OCI-LY7 (cell line): Measurements from ENCODE around the gene LRRC46. TPM values are rescaled to one million over a fixed set of nuclear protein-coding genes. Genes with fewer than 3 reads are reported as not detected.

Experiments used
- BruUV-seq: library from RNA; stranded (reverse); fragments of 400-500 nt; replicated peaks from 2 replicates; lab custom pipeline; 2021; lab: Mats Ljungman, UMichigan
- CTCF ChIA-PET: fragments of 300-600 bp; sonication (Branson Sonifier 250); formaldehyde crosslinking; loops from one replicate; lab custom pipeline; 2022; ENCODE audit warnings: antibody characterized with exemption; ENCODE audit not compliant: unreplicated experiment; lab: Charles Lee
- POLR2A ChIA-PET: fragments of 300-600 bp; sonication (Branson Sonifier 250); formaldehyde crosslinking; loops from one replicate; lab custom pipeline; 2022; ENCODE audit warnings: antibody characterized with exemption; lab: Charles Lee
- DNase-seq: peaks from one replicate; pipeline ENCODE4 v3.0.0-alpha.2; 2015; ENCODE audit warnings: low spot score
- H2AFZ ChIP-seq: fragments of 200-600 bp; sonication (generic), shearing (Covaris generic); 2 replicates; pipeline ENCODE4 v1.6.1; 2014; ENCODE audit warnings: mild to moderate bottlenecking, antibody characterized with exemption, low read length, moderate library complexity
- H3K27ac ChIP-seq: fragments of 200-600 bp; sonication (generic); 2 replicates; pipeline ENCODE4 v1.5.1; 2014; ENCODE audit warnings: mixed run types, low read depth, mild to moderate bottlenecking, moderate library complexity, low read length, inconsistent platforms; ENCODE audit not compliant: poor library complexity, severe bottlenecking
- H3K36me3 ChIP-seq: fragments of 200-600 bp; sonication (generic); 2 replicates; pipeline ENCODE4 v1.6.1; 2014; ENCODE audit warnings: mild to moderate bottlenecking, antibody characterized with exemption, low read length, moderate library complexity, mixed read lengths; ENCODE audit not compliant: insufficient read depth
- H3K4me1 ChIP-seq: fragments of 200-600 bp; sonication (generic); 2 replicates; pipeline ENCODE4 v1.5.1; 2014; ENCODE audit warnings: mild to moderate bottlenecking, low read length; ENCODE audit not compliant: insufficient read depth, poor library complexity, severe bottlenecking
- H3K4me2 ChIP-seq: fragments of 200-600 bp; sonication (generic); 2 replicates; pipeline ENCODE4 v1.6.1; 2014; ENCODE audit warnings: mild to moderate bottlenecking, low read length
- H3K4me3 ChIP-seq: fragments of 200-600 bp; sonication (generic); 2 replicates; pipeline ENCODE4 v1.5.1; 2014; ENCODE audit warnings: mild to moderate bottlenecking, low read depth, low read length; ENCODE audit not compliant: poor library complexity, severe bottlenecking
- H3K79me2 ChIP-seq: fragments of 200-600 bp; sonication (generic); 2 replicates; pipeline ENCODE4 v1.6.1; 2016; ENCODE audit warnings: low read depth, mild to moderate bottlenecking, low read length, moderate library complexity, mixed read lengths; ENCODE audit not compliant: insufficient read depth
- H3K9me2 ChIP-seq: fragments of 200-600 bp; sonication (generic); 2 replicates; pipeline ENCODE4 v1.6.1; 2016; ENCODE audit warnings: mild to moderate bottlenecking, low read length, mixed read lengths; ENCODE audit not compliant: insufficient read depth
- H3K9me3 ChIP-seq: fragments of 200-600 bp; sonication (generic); 2 replicates; pipeline ENCODE4 v1.6.1; 2014; ENCODE audit warnings: mild to moderate bottlenecking, mixed run types, low read length, mixed read lengths
- H4K20me1 ChIP-seq: fragments of 200-600 bp; sonication (generic); 2 replicates; pipeline ENCODE4 v1.6.1; 2014; ENCODE audit warnings: mild to moderate bottlenecking, antibody characterized with exemption, low read length, moderate library complexity, mixed read lengths; ENCODE audit not compliant: insufficient read depth
- CTCF ChIP-seq: fragments of 200-600 bp; sonication (generic); conservative IDR thresholded peaks from 2 replicates; pipeline ENCODE4 v1.5.1; 2014; ENCODE audit warnings: mild to moderate bottlenecking, antibody characterized with exemption, low read length, moderate library complexity, mixed read lengths
- EZH2phosphoT487 ChIP-seq: fragments of 200-600 bp; sonication (generic); IDR thresholded peaks from 2 replicates; pipeline ENCODE4 v1.6.1; 2018; ENCODE audit warnings: low read depth, borderline replicate concordance, mild to moderate bottlenecking, mixed run types, antibody characterized with exemption, low read length, moderate library complexity, mixed read lengths
- intact Hi-C: fragments of 100-400 bp; cut with micrococcal nuclease; formaldehyde crosslinking; loops from one replicate; pipeline ENCODE4 v1.10.0; 2022; ENCODE audit not compliant: unreplicated experiment
- total RNA-seq, 2 experiments: library from RNA; depleted of rRNA in 1 of 2; stranded (reverse); fragments of >200 nt in 1 of 2; shearing (Covaris generic) in 1 of 2; gene quantifications; 2 replicates each; pipeline ENCODE4 v1.2.3, GENCODE V29; 2014 to 2022

Gene LRRC46
- total RNA-seq, 2 experiments from 2014 or later: 0.85 to 1.2 TPM

- TF ChIP-seq EZH2phosphoT487 (no peak), CTCF (no peak)
- no peaks in the 10 kb centered on the region for H4K20me1 ChIP-seq
- POLR2A ChIA-PET: interaction anchor here (0.5 to 2.1 kb wide), 5 partner anchors 10 to 128 kb away, joined by 3 to 13 read pairs (median 3); partner anchors contain the start of genes LRRC46, MRPL10 and SCRN2
- H3K27ac ChIP-seq: no peak overlapping the region
- no peaks in the 10 kb centered on the region for H3K9me2 ChIP-seq
- H3K4me1 ChIP-seq: peaks cover 16% of the 10 kb centered on the region
- H3K79me2 ChIP-seq: peaks cover 7% of the 10 kb centered on the region; the same call in 1 of the 2 replicates
- no peak for DNase-seq
- peak overlapping the region; percentile 95 for H3K4me2 ChIP-seq
- intact Hi-C loops: loop anchor here (1.0 kb wide), 1 partner anchor 10 kb away; the partner anchor contains the start of genes LRRC46 and MRPL10
- CTCF ChIA-PET: interaction anchor here (2.1 kb wide), 1 partner anchor 10 kb away, joined by 4 read pairs; the partner anchor contains the start of genes LRRC46 and MRPL10
- 0 out of 2 replicates have a peak overlapping the region, but pooled peaks have one; percentile 65 for H2AFZ ChIP-seq
- H3K36me3 ChIP-seq: peaks cover 33% of the 10 kb centered on the region
- H3K9me3 ChIP-seq: no peaks in the 10 kb centered on the region
- H3K4me3 ChIP-seq: peak overlapping the region; percentile 92
- no TSS peak for BruUV-seq
These were observed 10.4 kb upstream of the LRRC46 start for GRCh38 chr17:47821031-47821423.

- Histone ChIP-seq H3K36me3 (peaks cover 38% of the 10 kb centered on the region), H4K20me1 (no peaks in the 10 kb centered on the region), H2AFZ (peak within 1 kb of the TSS; percentile 65), H3K9me3 (no peaks in the 10 kb centered on the region), H3K27ac (no peak within 1 kb of the TSS), H3K79me2 (peaks cover 7% of the 10 kb centered on the region; the same call in 1 of the 2 replicates), H3K4me3 (peak within 1 kb of the TSS; percentile 92), H3K4me1 (peaks cover 16% of the 10 kb centered on the region), H3K4me2 (peak within 1 kb of the TSS; percentile 95), H3K9me2 (no peaks in the 10 kb centered on the region)
- ChIA-PET CTCF (interaction anchor here (0.6 to 2.1 kb wide), 3 partner anchors 9 to 130 kb away, joined by 3 to 4 read pairs (median 3); partner anchors contain the start of genes LRRC46 and MRPL10), POLR2A (interaction anchor here (0.5 to 2.1 kb wide), 5 partner anchors 9 to 129 kb away, joined by 3 to 13 read pairs (median 3); partner anchors contain the start of genes LRRC46, MRPL10 and SCRN2)
- intact Hi-C loops: loop anchor here (1.0 kb wide), 1 partner anchor 10 kb away; the partner anchor contains the start of genes LRRC46 and MRPL10
- no TSS peak for BruUV-seq
- peak; percentile 85 for DNase-seq
- TF ChIP-seq EZH2phosphoT487: no peak
- peak; percentile 80 for TF ChIP-seq CTCF
These were observed 9.8 kb upstream of the LRRC46 start, which contains the start of gene OSBPL7 for GRCh38 chr17:47821424-47822391. OSBPL7 (minus strand) TSS chr17:47821794; CDS start chr17:47820278, 1,516 bp downstream.
